K562 (cell line): ENCODE data around the gene TMEM185B. TPM values are rescaled to one million over a fixed set of nuclear protein-coding genes. Genes with fewer than 3 reads are reported as not detected.

Experiments
- ATAC-seq: fragments of 200-7000 bp; cut with Tn5 transposase; 3 replicates; pipeline ENCODE4 v1.9.1; 2020; ENCODE audit warnings: moderate library complexity
- BruUV-seq: library from RNA; stranded (reverse); fragments of 400-500 nt; replicated peaks from 2 replicates; lab custom pipeline; 2021; lab: Mats Ljungman, UMichigan
- CTCF ChIA-PET: fragments of 300-600 bp; formaldehyde crosslinking; extraction: SDS; loops from one replicate; lab custom pipeline; 2021; ENCODE audit warnings: low intra/inter-chr PET ratio; lab: Yijun Ruan, JAX
- POLR2A ChIA-PET: fragments of 300-600, 350-650 bp; sonication (Branson Sonifier 250); formaldehyde crosslinking; extraction: SDS; loops from one replicate; lab custom pipeline; 2021; ENCODE audit warnings: antibody characterized with exemption, inconsistent platforms; lab: Yijun Ruan, JAX
- DNase-seq, 4 experiments: peaks; one replicate each; pipeline versions ENCODE4 v3.0.0 to v3.0.0-alpha.2; 2011 to 2018; ENCODE audit warnings: low spot score in 3 of 4, mixed read lengths in 3 of 4; ENCODE audit errors: extremely low read depth in 1 of 4
- FAIRE-seq: peaks from 2 replicates; lab custom pipeline; 2011; peaks lifted over from hg19 to GRCh38; lab: Jason Lieb, UNC
- H2AFZ ChIP-seq: 2 replicates; pipeline ENCODE4 v1.6.0; 2011; ENCODE audit warnings: low read depth, low read length, control low read depth, inconsistent platforms
- H3K27ac ChIP-seq: fragments of 200-600 bp; 3 replicates; pipeline ENCODE4 v1.8.0; 2011; ENCODE audit warnings: low read depth, mild to moderate bottlenecking, control low read depth, inconsistent platforms, low read length, moderate library complexity, mixed read lengths; ENCODE audit errors: extremely low read depth
- H3K27me3 ChIP-seq, 2 experiments: fragments of 300-600 bp in 1 of 2; 2 replicates in 1 of 2; 3 replicates in 1 of 2; pipeline versions ENCODE4 v1.6.0 to v1.8.0; 2011; ENCODE audit warnings: inconsistent platforms in 2 of 2, low read length in 2 of 2, mild to moderate bottlenecking in 1 of 2, mixed read lengths in 1 of 2, moderate library complexity in 1 of 2; ENCODE audit not compliant: control insufficient read depth in 2 of 2, insufficient read depth in 2 of 2
- H3K36me3 ChIP-seq: fragments of 300-600 bp; 3 replicates; pipeline ENCODE4 v1.8.0; 2011; ENCODE audit warnings: mild to moderate bottlenecking, low read length, inconsistent platforms; ENCODE audit not compliant: control insufficient read depth, insufficient read depth
- H3K4me1 ChIP-seq, 2 experiments: fragments of 200-600 bp in 1 of 2; replicated peaks in 1 of 2; 2 replicates in 1 of 2; 3 replicates in 1 of 2; pipeline versions ENCODE4 v1.5.1 to v1.8.0; 2011; ENCODE audit warnings: inconsistent platforms in 2 of 2, low read length in 2 of 2, mild to moderate bottlenecking in 1 of 2, mixed read lengths in 1 of 2, moderate library complexity in 1 of 2; ENCODE audit not compliant: control insufficient read depth in 2 of 2, insufficient read depth in 2 of 2
- H3K4me2 ChIP-seq: 2 replicates; pipeline ENCODE4 v1.6.1; 2011; ENCODE audit warnings: low read length, control low read depth, inconsistent platforms, mixed read lengths; ENCODE audit not compliant: insufficient read depth
- H3K4me3 ChIP-seq: fragments of 200-600 bp; sonication (generic), shearing (Covaris generic); 2 replicates; pipeline ENCODE4 v1.5.1; 2016; ENCODE audit warnings: control low read depth, inconsistent platforms
- H3K79me2 ChIP-seq: fragments of 200-600 bp; 3 replicates; pipeline ENCODE4 v1.8.0; 2011; ENCODE audit warnings: low read length, inconsistent platforms; ENCODE audit not compliant: control insufficient read depth, insufficient read depth
- H3K9ac ChIP-seq, 2 experiments: 2 replicates each; pipeline versions ENCODE4 v1.6.0 to v1.6.1; 2011; ENCODE audit warnings: low read depth in 2 of 2, low read length in 2 of 2, control low read depth in 1 of 2, inconsistent platforms in 1 of 2, mild to moderate bottlenecking in 1 of 2, mixed read lengths in 1 of 2; ENCODE audit not compliant: insufficient read depth in 1 of 2
- H3K9me1 ChIP-seq: one replicate; pipeline ENCODE4 v1.6.0; 2011; ENCODE audit warnings: inconsistent platforms, mild to moderate bottlenecking, low read length, moderate library complexity; ENCODE audit not compliant: control insufficient read depth, insufficient read depth
- H3K9me3 ChIP-seq: replicated peaks from 2 replicates; pipeline ENCODE4 v1.5.1; 2011; ENCODE audit warnings: low read depth, low read length, inconsistent platforms; ENCODE audit not compliant: control insufficient read depth, insufficient read depth
- H4K20me1 ChIP-seq: replicated peaks from 2 replicates; pipeline ENCODE4 v1.6.1; 2011; ENCODE audit warnings: low read length, inconsistent platforms, mixed read lengths; ENCODE audit not compliant: control insufficient read depth, insufficient read depth
- ATF7 ChIP-seq: fragments of 450-650 bp; IDR thresholded peaks from 2 replicates; pipeline ENCODE4 v1.7.1; 2014; ENCODE audit warnings: mild to moderate bottlenecking, moderate library complexity
- EGR1 ChIP-seq: fragments of 450-650 bp; conservative IDR thresholded peaks from 2 replicates; pipeline ENCODE4 v1.6.1; 2017; ENCODE audit warnings: mild to moderate bottlenecking
- HNRNPUL1 ChIP-seq: fragments of 200-400 bp; formaldehyde crosslinking; IDR thresholded peaks from 2 replicates; pipeline ENCODE4 v1.6.1; 2017; ENCODE audit warnings: low read length
- PHF20 ChIP-seq: fragments of 450-650 bp; IDR thresholded peaks from 2 replicates; pipeline ENCODE4 v1.6.1; 2018; ENCODE audit not compliant: partially characterized antibody
- PYGO2 ChIP-seq: fragments of 450-650 bp; IDR thresholded peaks from 2 replicates; pipeline ENCODE4 v1.6.1; 2016; ENCODE audit warnings: mild to moderate bottlenecking, missing genetic modification characterization, moderate library complexity, missing compliant biosample characterization
- SIRT6 ChIP-seq: IDR thresholded peaks from one replicate; pipeline ENCODE4 v1.6.1; 2012; ENCODE audit warnings: low read depth, mild to moderate bottlenecking, control low read depth, inconsistent platforms, low read length, moderate library complexity
- SNAPC5 ChIP-seq: fragments of 250-450 bp; sonication (Bioruptor Pico); IDR thresholded peaks from 2 replicates; pipeline ENCODE4 v1.8.0; 2021; ENCODE audit warnings: moderate library complexity, mild to moderate bottlenecking, inconsistent platforms
- TRIM24 ChIP-seq, 2 experiments: fragments of 450-650 bp; IDR thresholded peaks; 2 replicates each; pipeline ENCODE4 v1.6.1; 2016
- WHSC1 ChIP-seq: IDR thresholded peaks from one replicate; pipeline ENCODE4 v1.6.1; 2012; ENCODE audit warnings: low read length, control low read depth, inconsistent platforms
- XRCC3 ChIP-seq: fragments of 450-650 bp; IDR thresholded peaks from 2 replicates; pipeline ENCODE4 v1.6.1; 2017; ENCODE audit warnings: mild to moderate bottlenecking, moderate library complexity
- ZNF444 ChIP-seq: fragments of 250-450 bp; sonication (Bioruptor Pico); IDR thresholded peaks from 2 replicates; pipeline ENCODE4 v1.4.0; 2020; ENCODE audit warnings: mild to moderate bottlenecking, moderate library complexity
- WGBS: fragments of 100-300 bp; shearing (Covaris generic); methylation state at CpG from one replicate; pipeline ENCODE4 v1.1.6; 2016; ENCODE audit warnings: low coverage, mixed read lengths; ENCODE audit not compliant: insufficient coverage; ENCODE audit errors: missing lambda C conversion rate; 5-methylcytosine and 5-hydroxymethylcytosine counted together
- in situ Hi-C: fragments of 300-500 bp; cut with MboI; formaldehyde crosslinking; loops from 4 replicates; pipeline ENCODE4 v1.15.0; 2018; ENCODE audit warnings: inconsistent platforms, mixed read lengths
- intact Hi-C: fragments of 100-400 bp; cut with micrococcal nuclease; formaldehyde crosslinking; loops from 2 replicates; pipeline ENCODE4 v1.14.2; 2022
- polyA plus RNA-seq, 8 experiments: library from polyadenylated mRNA; depleted of rRNA in 4 of 8; stranded (reverse) in 5 of 8; unstranded in 3 of 8; fragments of >200 nt; fragmentation: Nextera tagmentation in 2 of 8; fragmentation: Illumina TruSeq in 1 of 8; extraction: Ambion mirVana in 2 of 8; extraction: Trizol in 1 of 8; gene quantifications; 2 replicates each; pipeline versions ENCODE4 v1.2.1 to v1.2.3, GENCODE V29; 2011 to 2014; ENCODE audit warnings: inconsistent platforms in 1 of 8, missing spikeins in 1 of 8
- total RNA-seq, 7 experiments: library from RNA; depleted of rRNA in 6 of 7; stranded (reverse); fragments of >200 nt in 6 of 7; fragmentation: Illumina TruSeq in 2 of 7; extraction: Trizol in 2 of 7; gene quantifications; 2 replicates each; pipeline versions ENCODE4 v1.2.1 to v1.2.3, GENCODE V29; 2011 to 2021; ENCODE audit warnings: low replicate concordance in 1 of 7
- TF ChIP-seq, protein P1 (sequence below): fragments of 450-650 bp; IDR thresholded peaks from one replicate; pipeline ENCODE4 v1.6.1; 2018; ENCODE audit warnings: mild to moderate bottlenecking, moderate library complexity; ENCODE audit not compliant: partially characterized antibody

TMEM185B gene
- total and polyA plus RNA-seq, 9 of the 15 experiments (the other 6 are each of a cell fraction or from before 2014, with no cell fraction given): 2.9 to 28.2 (median 11.5) TPM

GRCh38 chr2:120236316-120236715 is 13.1 kb upstream of the TMEM185B start:
- in situ Hi-C loops (no loop called here), intact Hi-C loops (no loop called here)
- FAIRE-seq (no peak), ATAC-seq (no peak), DNase-seq (no peak)
- Histone ChIP-seq H3K27me3 (no peaks in the 10 kb centered on the region), H3K9me3 (no peaks in the 10 kb centered on the region), H3K4me1 (peaks cover 18 to 23% of the 10 kb centered on the region in 2 experiments), H3K27ac (no peak overlapping the region), H3K79me2 (no peaks in the 10 kb centered on the region), H3K9ac (0 out of 4 replicates have a peak overlapping the region, but pooled peaks of 1 of the 2 experiments have one; percentile 58), H3K9me1 (no peaks in the 10 kb centered on the region), H3K4me2 (no peak overlapping the region), H3K36me3 (no peaks in the 10 kb centered on the region), H3K4me3 (no peak overlapping the region), H2AFZ (no peak overlapping the region), H4K20me1 (no peaks in the 10 kb centered on the region)
- 29% methylated on average over 10 of the region's 10 CpGs for WGBS
- TF ChIP-seq ATF7 (no peak), EGR1 (no peak), XRCC3 (no peak), SNAPC5 (CRISPR knock-in tag) (no peak), ZNF444 (no peak), PYGO2 (tag) (no peak), WHSC1 (no peak), TRIM24 (IDR thresholded peaks at IDR 0.05) (no peak), PHF20 (no peak), SIRT6 (no peak), HNRNPUL1 (no peak)
- TF ChIP-seq, protein P1, sequence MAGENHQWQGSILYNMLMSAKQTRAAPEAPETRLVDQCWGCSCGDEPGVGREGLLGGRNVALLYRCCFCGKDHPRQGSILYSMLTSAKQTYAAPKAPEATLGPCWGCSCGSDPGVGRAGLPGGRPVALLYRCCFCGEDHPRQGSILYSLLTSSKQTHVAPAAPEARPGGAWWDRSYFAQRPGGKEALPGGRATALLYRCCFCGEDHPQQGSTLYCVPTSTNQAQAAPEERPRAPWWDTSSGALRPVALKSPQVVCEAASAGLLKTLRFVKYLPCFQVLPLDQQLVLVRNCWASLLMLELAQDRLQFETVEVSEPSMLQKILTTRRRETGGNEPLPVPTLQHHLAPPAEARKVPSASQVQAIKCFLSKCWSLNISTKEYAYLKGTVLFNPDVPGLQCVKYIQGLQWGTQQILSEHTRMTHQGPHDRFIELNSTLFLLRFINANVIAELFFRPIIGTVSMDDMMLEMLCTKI: no peak
- ChIA-PET CTCF (no interaction called here), POLR2A (interaction anchor here (0.8 to 1.6 kb wide), 3 partner anchors 9 to 12 kb away, joined by 3 to 10 read pairs (median 4); partner anchors contain the start of gene TMEM185B)
- BruUV-seq: no TSS peak
